ENCODE data around the gene TNS1.

TNS1 gene

DNA sequence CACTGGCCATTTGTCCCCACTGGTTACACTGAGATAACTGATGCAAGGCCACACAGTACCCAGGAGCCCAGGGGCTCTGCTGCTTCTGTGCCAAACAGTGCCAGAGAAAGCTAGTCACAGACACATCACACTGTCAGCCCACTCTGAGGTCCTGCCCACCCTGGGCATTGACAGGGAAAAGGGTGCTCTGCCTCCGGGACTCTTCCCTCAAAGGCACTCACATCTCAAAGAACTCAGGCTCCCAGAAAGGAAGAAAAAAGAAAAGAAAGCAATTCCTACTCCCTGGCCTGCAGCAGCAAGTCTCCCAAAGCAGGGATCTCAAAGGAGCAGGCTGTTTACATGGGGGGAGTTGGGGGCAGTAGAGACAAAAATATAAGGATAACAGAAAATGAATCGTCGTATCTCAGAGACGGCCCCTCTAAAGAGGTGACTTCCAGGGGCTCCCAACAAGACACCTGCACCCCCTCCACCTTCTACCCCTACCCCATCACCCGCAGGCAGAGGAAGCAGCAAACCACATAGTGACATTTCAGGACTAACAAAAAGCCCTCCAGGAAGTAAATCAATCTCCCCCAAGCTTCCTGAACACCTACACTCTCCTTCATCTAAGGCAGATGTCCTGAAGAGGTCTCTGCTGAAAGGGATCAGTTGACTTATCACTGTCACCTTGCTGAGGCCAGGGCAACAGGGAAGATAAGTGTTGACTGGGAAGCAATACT is 247.6 kb downstream of the TNS1 start:
- no peak for DNase-seq

- DNase-seq, result no peak
Measured at GRCh38 chr2:217753460-217754200, 249.2 kb downstream of the TNS1 start.

GRCh38 chr2:217752714-217753459 is 249.9 kb downstream of the TNS1 start:
- DNase-seq, result no peak

DNA sequence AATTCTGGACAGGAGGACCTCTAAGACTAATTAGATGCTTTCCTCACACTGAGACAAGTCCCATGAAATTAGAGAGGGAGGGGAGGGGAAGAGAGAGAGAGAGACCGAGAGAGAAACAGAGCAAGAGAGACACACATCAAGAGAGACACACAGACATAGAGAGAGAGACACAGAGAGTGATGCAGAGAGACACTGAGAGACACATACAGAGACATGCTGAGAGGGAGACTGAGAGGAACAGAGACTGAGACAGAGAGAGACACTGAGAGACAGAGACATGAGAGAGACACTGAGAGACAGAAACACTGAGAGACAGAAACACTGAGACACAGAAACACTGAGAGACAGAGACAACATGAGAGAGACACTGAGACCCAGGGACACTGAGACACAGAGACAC is 250.8 kb downstream of the TNS1 start:
- DNase-seq, result no peak

GRCh38 chr2:217751192-217751591 is 251.6 kb downstream of the TNS1 start:
- no peak for DNase-seq

Data from suppressor macrophage treated with lipopolysaccharide for 1 hour (primary cell).